ENCODE data around the gene UBE3C. TPM values are rescaled to one million over a fixed set of nuclear protein-coding genes. Genes with fewer than 3 reads are reported as not detected.

Gene UBE3C
- total RNA-seq, 1 donor from 2014 or later: 44.5 TPM

- no peak for ATAC-seq
These were observed 158.5 kb downstream of the UBE3C start for GRCh38 chr7:157297185-157297584.

- no peak for ATAC-seq
These were observed 160.5 kb downstream of the UBE3C start for GRCh38 chr7:157299317-157299612.

- ATAC-seq: peak; percentile 90
These were observed 161.1 kb downstream of the UBE3C start for GRCh38 chr7:157299613-157300368.

GRCh38 chr7:157300369-157300825, 161.7 kb downstream of the UBE3C start:
- ATAC-seq: no peak

GRCh38 chr7:157301610-157302120, 162.9 kb downstream of the UBE3C start:
- no peak for ATAC-seq

- ATAC-seq: no peak
These were observed 168.4 kb downstream of the UBE3C start for GRCh38 chr7:157306846-157307838.

GRCh38 chr7:157309988-157310668, 171.4 kb downstream of the UBE3C start:
- ATAC-seq: no peak

- peak; percentile 57 for ATAC-seq
These were observed 172.0 kb downstream of the UBE3C start for GRCh38 chr7:157310676-157311185.

GRCh38 chr7:157312941-157313340, 174.2 kb downstream of the UBE3C start:
- ATAC-seq: no peak

- no peak for ATAC-seq
These were observed 174.9 kb downstream of the UBE3C start for GRCh38 chr7:157313645-157314044.

- peak; percentile 95 for ATAC-seq
These were observed 179.4 kb downstream of the UBE3C start for GRCh38 chr7:157318015-157318706.

Other genes with a start within 250 kb of the UBE3C start
- gene LMBR1, start 245.7 kb upstream of the UBE3C start, total RNA-seq: 32.6 TPM
- gene NOM1, start 189.2 kb upstream of the UBE3C start, total RNA-seq: 11.9 TPM
- gene MNX1, start 128.3 kb upstream of the UBE3C start, total RNA-seq: 0.12 TPM
- 145 TPM for gene DNAJB6, start 198.1 kb downstream of the UBE3C start, total RNA-seq